Motor neuron (in vitro differentiated cells): ENCODE data around the gene DUSP8. TPM values are rescaled to one million over a fixed set of nuclear protein-coding genes. Genes with fewer than 3 reads are reported as not detected.
A peak's percentile ranks its signal among the peaks of the same experiment; 100 is the strongest.
"Not testable (repeated sequence)": the region's sequence is repeated elsewhere in the genome, so short reads cannot be mapped to it uniquely, and the experiment has no call there.

ENCODE experiments used
- ATAC-seq, 8 experiments: fragments of 200-7000 bp; cut with Tn5 transposase; replicated peaks in 6 of 8; 2 replicates each; pipeline ENCODE4 v1.8.0; 2021; ENCODE audit warnings: mild to moderate bottlenecking in 8 of 8, moderate library complexity in 8 of 8
- H3K27ac ChIP-seq, 2 donors: fragments of 250-450 bp; sonication (Bioruptor Pico); 2 replicates each; pipeline ENCODE4 v1.9.0; 2021; ENCODE audit warnings: antibody characterized with exemption in 2 of 2, mild to moderate bottlenecking in 2 of 2, moderate library complexity in 1 of 2
- H3K4me1 ChIP-seq, 2 donors: fragments of 250-450 bp; sonication (Bioruptor Pico); replicated peaks in 1 of 2; 2 replicates each; pipeline ENCODE4 v1.6.1; 2021; ENCODE audit warnings: antibody characterized with exemption in 2 of 2, mild to moderate bottlenecking in 2 of 2, moderate library complexity in 1 of 2
- H3K4me3 ChIP-seq, 5 donors: fragments of 250-450 bp; sonication (Bioruptor Pico); 2 replicates each; pipeline ENCODE4 v1.9.0; 2021; ENCODE audit warnings: antibody characterized with exemption in 5 of 5, mild to moderate bottlenecking in 5 of 5, moderate library complexity in 4 of 5
- WGBS, 10 experiments: fragments of 450-650 bp; shearing (Covaris generic); methylation state at CpG; one replicate each; pipeline ENCODE4 v1.0.0; 2022; 5-methylcytosine and 5-hydroxymethylcytosine counted together
- in situ Hi-C, 9 experiments: fragments of 400-800 bp; cut with MboI; loops; one replicate each; pipeline ENCODE4 v1.15.0; 2021; ENCODE audit warnings: low sequenced_read_pairs in 9 of 9, low pct_unique_long_range_greater_than_20kb in 2 of 9; ENCODE audit not compliant: unreplicated experiment in 9 of 9
- total RNA-seq, 8 experiments: library from RNA; unstranded; fragments of 300-600 nt; gene quantifications; 2 replicates each; pipeline versions ENCODE4 v1.2.3 to v1.2.4, GENCODE V29; 2022

DUSP8 gene
- total RNA-seq, 8 experiments from 2014 or later: 0.87 to 17.2 (median 7.9) TPM

DNA sequence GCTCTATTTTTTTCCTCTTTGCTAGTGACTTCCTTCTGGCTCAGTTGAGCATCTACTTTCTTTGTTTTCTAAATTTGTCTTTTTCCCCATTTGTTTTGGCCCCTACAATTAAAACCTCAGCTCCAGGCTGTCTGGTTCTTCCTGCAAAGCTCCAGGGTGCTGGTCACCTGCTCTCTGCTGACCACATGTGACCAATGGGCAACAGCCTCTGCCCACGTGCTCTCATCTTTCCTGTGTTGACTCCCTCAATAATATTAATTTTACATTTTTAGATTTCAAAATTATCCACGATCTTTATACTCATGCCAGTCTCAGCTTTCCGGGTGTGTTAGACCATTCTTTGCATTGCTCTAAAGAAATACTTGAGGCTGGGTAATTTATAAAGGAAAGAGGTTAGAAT lies 26.3 kb upstream of the DUSP8 start:
- H3K4me1 ChIP-seq, H3K4me3 ChIP-seq, H3K27ac ChIP-seq, ATAC-seq, in situ Hi-C loops: not testable (repeated sequence)
- WGBS, 10 experiments: 17 to 80% (median 53%) methylated on average over 1 to 3 of the region's 3 CpGs; no CpG with 5 or more reads in 1 of the 10 experiments

DNA sequence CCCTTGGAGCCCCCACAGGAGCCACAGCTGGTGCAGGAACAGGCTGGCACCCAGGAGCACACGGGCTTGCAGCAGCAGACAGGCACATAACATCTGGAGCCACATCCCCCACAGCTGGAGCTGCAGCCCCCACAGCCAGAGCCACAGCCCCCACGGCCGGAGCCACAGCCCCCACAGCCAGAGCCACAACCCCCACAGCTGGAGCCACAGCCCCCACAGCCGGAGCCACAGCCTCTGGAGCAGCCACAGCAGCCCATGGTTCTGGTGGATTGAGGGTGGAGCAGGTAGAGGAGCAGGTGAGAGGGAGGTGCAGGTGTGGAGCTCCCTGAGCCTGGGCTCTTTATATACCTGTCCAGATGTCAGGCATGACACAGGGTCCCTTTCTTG lies 25.9 kb upstream of the DUSP8 start, which contains the start of gene KRTAP5-2:
TSS of gene KRTAP5-2 (minus strand) at position 301 of the 387 bp plus-strand sequence. CDS start at position 257, 44 bp downstream.
- in situ Hi-C loops: no loop called here
- no peak within 1 kb of the TSS for H3K27ac ChIP-seq
- no peak within 1 kb of the TSS for H3K4me3 ChIP-seq
- no peak for ATAC-seq
- peaks cover 0 to 4% of the 10 kb centered on the region in 2 donors for H3K4me1 ChIP-seq
- WGBS, 10 experiments: no CpG with 5 or more reads among the region's 4 CpGs

DNA sequence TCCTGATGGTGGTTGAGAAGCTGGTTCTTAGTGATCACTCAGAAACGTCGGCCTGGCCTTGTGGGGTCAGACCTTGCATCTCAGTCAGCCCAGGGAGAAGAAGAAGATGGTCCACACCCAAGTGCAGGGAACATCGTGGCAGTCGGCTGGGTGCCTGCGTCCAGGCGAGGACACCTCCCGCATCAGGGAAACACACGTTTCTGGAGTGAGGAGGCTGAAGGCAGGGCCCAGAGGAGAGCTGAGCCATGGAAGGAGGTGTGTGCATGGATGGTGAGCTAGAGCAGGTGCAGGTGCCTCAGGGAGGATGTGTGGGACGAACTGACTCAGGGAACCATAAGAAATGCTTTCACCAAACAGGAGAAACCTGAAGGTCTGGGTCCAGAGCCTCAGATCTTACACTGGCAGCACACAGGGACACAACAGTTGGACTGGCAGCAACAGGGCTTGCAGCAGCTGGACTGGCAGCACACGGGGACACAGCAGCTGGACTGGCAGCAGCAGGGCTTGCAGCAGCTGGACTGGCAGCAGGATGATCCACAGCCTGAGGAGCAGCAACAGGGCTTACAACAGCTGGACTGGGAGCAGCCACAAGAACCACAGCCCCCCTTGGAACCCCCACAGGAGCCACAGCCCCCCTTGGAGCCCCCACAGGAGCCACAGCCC lies 25.4 kb upstream of the DUSP8 start:
- H3K27ac ChIP-seq: no peak overlapping the region
- WGBS, 10 experiments: 82 to 100% (median 93%) methylated on average over 1 to 7 of the region's 10 CpGs; no CpG with 5 or more reads in 5 of the 10 experiments
- H3K4me1 ChIP-seq: peaks cover 0 to 4% of the 10 kb centered on the region in 2 donors
- no peak for ATAC-seq
- no peak overlapping the region for H3K4me3 ChIP-seq
- in situ Hi-C loops: no loop called here

DNA sequence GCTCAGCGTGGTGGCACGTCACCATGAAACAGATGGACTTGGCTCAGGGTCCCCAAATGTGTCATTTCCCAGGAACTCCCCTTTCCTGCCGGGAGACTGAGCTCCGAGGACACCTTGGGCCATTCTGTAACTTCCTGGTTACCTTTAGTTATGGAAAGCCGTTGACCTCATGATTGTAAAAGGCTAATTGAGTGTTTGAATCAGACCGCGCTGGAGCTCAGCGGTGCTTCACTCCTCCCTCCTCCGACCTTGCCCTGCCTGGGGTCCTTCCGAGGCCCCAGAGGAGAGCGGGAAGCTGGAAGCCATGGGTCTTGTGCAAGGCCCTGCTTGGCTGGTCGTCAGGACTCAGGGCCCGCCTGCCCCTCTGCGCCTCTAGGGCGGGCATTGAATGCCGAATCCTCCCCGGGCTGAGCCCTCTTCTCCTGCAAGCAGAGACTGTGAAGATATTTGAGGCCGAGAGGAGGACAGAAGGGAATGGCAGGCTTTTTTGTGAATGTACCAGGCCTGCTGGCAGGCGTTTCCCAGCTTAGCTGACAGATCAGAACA lies 24.6 kb upstream of the DUSP8 start:
- WGBS, 10 experiments: 20 to 80% (median 59%) methylated on average over 1 to 5 of the region's 19 CpGs; no CpG with 5 or more reads in 5 of the 10 experiments
- ATAC-seq: peak in 5 of 8 experiments; percentile 29 to 51 (median 35)
- H3K4me1 ChIP-seq, H3K27ac ChIP-seq, in situ Hi-C loops, H3K4me3 ChIP-seq: not testable (repeated sequence)

- peak in 4 of 8 experiments; percentile 15 to 32 (median 23) for ATAC-seq
- H3K4me1 ChIP-seq, in situ Hi-C loops, H3K27ac ChIP-seq, H3K4me3 ChIP-seq: not testable (repeated sequence)
- WGBS, 10 experiments: 18 to 100% (median 51%) methylated on average over 1 to 7 of the region's 11 CpGs
These were observed 24.0 kb upstream of the DUSP8 start for GRCh38 chr11:1595994-1596575.

DNA sequence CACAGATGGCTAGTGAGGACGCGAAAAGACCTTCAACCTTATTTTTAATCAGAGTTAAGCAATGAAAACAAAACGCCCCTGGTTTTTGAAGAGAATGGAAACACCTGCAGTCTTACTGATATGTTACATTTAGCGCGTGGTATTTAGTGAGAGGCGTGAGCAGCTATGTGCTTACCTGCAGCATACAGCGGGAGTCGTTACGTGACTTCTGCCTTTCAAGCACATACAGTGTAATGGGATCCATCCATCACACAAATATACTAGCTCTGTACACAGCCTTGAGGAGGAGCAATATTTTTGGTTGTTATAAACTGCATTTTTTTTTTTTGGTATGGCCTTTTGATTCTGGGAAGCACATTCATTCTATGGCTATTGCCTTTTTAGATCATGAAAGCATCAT lies 20.6 kb upstream of the DUSP8 start:
- Histone ChIP-seq H3K4me3 (no peak overlapping the region), H3K4me1 (no peaks in the 10 kb centered on the region), H3K27ac (no peak overlapping the region)
- in situ Hi-C loops: no loop called here
- peak in 1 of 8 experiments; percentile 23 for ATAC-seq
- 0 to 83% (median 74%) methylated on average over 1 to 9 of the region's 9 CpGs; no CpG with 5 or more reads in 1 of the 10 experiments for WGBS, 10 experiments

- no peak overlapping the region for H3K27ac ChIP-seq
- ATAC-seq: no peak
- no peaks in the 10 kb centered on the region for H3K4me1 ChIP-seq
- H3K4me3 ChIP-seq: no peak overlapping the region
- 50 to 100% (median 94%) methylated on average over 2 to 5 of the region's 6 CpGs; no CpG with 5 or more reads in 6 of the 10 experiments for WGBS, 10 experiments
- in situ Hi-C loops: no loop called here
These were observed 17.9 kb upstream of the DUSP8 start for GRCh38 chr11:1589996-1590395.

GRCh38 chr11:1589191-1589963 lies 17.3 kb upstream of the DUSP8 start:
- H3K4me1 ChIP-seq, H3K4me3 ChIP-seq, in situ Hi-C loops, H3K27ac ChIP-seq: not testable (repeated sequence)
- 0 to 70% (median 50%) methylated on average over 1 to 6 of the region's 10 CpGs; no CpG with 5 or more reads in 2 of the 10 experiments for WGBS, 10 experiments
- ATAC-seq: peak in 3 of 8 experiments; percentile 53 to 98 (median 97)

DNA sequence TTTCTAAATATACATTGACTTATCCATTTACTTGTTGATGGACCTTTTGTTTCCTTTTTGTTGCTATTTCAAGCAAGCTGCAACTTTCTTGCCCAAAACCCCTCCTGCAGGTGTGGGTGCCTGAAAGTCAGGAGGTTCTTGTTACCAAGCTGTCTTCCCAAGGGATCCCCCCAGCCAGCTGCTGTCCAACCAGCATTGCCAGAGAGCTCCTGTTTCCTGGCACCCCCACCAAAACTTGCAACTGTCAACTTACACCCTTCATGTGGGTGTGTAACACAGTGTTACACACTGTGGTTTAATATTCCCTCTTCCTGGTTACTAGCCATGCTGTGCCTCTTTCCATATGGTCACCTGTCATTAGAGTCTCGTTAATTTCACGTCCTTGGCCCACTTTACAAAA lies 14.6 kb upstream of the DUSP8 start:
- H3K4me1 ChIP-seq: no peaks in the 10 kb centered on the region
- no peak overlapping the region for H3K4me3 ChIP-seq
- peak in 1 of 8 experiments; percentile 20 for ATAC-seq
- H3K27ac ChIP-seq: no peak overlapping the region
- in situ Hi-C loops: no loop called here
- 7 to 75% (median 46%) methylated on average over 2 of the region's 2 CpGs; no CpG with 5 or more reads in 5 of the 10 experiments for WGBS, 10 experiments

DNA sequence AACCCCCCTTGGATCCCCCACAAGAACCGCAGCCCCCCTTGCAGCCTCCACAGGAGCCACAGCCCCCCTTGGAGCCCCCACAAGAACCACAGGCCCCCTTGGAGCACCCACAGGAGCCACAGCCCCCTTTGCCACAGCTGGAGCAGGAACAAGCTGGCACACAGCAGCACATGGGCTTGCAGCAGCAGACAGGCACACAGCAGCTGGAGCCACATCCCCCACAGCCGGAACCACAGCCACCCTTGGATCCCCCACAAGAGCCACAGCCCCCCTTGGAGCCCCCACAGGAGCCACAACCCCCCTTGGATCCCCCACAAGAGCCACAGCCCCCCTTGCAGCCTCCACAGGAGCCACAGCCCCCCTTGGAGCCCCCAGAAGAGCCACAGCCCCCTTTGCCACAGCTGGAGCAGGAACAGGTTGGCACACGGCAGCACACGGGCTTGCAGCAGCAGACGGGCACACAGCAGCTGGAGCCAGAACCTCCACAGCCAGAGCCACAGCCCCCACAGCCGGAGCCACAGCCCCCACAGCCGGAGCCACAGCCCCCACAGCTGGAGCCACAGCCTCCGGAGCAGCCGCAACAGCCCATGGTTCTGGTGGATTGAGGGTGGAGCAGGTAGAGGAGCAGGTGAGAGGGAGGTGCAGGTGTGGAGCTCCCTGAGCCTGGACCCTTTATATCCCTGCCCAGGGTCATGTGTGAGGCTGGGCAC lies 12.7 kb upstream of the DUSP8 start, which contains the start of gene KRTAP5-1:
TSS of gene KRTAP5-1 (minus strand) at position 623 of the 710 bp plus-strand sequence. CDS start at position 589, 34 bp downstream.
- ATAC-seq, in situ Hi-C loops, H3K4me3 ChIP-seq, H3K4me1 ChIP-seq, H3K27ac ChIP-seq: not testable (repeated sequence)
- 60 to 90% (median 67%) methylated on average over 1 to 3 of the region's 9 CpGs; no CpG with 5 or more reads in 7 of the 10 experiments for WGBS, 10 experiments

GRCh38 chr11:1582909-1583308 lies 10.8 kb upstream of the DUSP8 start:
- ATAC-seq, H3K4me3 ChIP-seq, in situ Hi-C loops, H3K4me1 ChIP-seq, H3K27ac ChIP-seq: not testable (repeated sequence)
- WGBS, 10 experiments: 0 to 100% (median 82%) methylated on average over 1 to 2 of the region's 2 CpGs

DNA sequence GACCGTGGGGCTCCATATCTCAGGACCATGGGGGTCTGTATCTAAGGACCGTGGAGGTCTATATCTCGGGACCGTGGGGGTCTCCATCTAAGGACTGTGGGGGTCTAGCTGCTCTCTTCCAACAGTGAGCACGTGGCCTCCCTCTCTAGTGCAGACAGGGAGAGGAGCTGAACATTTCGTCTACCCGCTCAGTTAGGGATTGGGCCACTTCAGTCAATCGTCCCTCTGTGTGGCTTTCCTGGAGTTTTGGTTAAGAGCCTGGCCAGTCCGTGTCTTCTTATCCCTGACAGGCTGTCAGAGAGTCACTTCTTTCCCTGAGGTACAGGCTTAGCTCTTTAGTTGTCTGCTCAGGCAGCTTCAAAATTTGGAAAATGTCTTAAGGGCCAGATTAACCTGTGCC lies 9.9 kb upstream of the DUSP8 start:
- H3K27ac ChIP-seq: no peak overlapping the region
- H3K4me3 ChIP-seq: no peak overlapping the region
- 0 to 92% (median 80%) methylated on average over 1 to 7 of the region's 9 CpGs; no CpG with 5 or more reads in 5 of the 10 experiments for WGBS, 10 experiments
- no peak for ATAC-seq
- in situ Hi-C loops: no loop called here
- H3K4me1 ChIP-seq: no peaks in the 10 kb centered on the region
